ENCODE measurements around the gene LHX4.

DNA sequence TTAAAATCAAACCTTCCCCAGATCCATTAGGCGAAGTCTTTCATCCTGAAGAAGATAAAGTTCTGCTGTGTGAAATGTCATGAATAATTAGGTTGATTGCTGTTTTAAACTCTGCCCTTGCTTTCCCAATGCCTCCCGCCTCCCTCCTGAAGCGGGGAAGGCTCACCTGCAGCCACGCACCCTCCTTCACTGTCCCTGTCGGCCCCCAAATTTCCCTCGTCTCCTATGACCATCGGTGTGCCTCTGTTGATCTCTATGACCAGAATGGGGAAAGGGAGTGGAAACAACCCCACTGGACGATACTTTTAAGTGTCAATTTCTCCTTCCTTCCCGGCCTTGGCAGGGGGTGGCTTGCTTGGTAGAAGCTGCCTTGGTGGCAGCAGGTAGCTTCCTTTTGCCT is 35.1 kb downstream of the LHX4 start:
- TF ChIP-seq, protein P1, sequence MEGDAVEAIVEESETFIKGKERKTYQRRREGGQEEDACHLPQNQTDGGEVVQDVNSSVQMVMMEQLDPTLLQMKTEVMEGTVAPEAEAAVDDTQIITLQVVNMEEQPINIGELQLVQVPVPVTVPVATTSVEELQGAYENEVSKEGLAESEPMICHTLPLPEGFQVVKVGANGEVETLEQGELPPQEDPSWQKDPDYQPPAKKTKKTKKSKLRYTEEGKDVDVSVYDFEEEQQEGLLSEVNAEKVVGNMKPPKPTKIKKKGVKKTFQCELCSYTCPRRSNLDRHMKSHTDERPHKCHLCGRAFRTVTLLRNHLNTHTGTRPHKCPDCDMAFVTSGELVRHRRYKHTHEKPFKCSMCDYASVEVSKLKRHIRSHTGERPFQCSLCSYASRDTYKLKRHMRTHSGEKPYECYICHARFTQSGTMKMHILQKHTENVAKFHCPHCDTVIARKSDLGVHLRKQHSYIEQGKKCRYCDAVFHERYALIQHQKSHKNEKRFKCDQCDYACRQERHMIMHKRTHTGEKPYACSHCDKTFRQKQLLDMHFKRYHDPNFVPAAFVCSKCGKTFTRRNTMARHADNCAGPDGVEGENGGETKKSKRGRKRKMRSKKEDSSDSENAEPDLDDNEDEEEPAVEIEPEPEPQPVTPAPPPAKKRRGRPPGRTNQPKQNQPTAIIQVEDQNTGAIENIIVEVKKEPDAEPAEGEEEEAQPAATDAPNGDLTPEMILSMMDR (IDR thresholded peaks at IDR 0.05; ENCODE audit: low read length), result no peak
- no peak for TF ChIP-seq EZH2 (IDR thresholded peaks at IDR 0.05; ENCODE audit: borderline replicate concordance, low read length)
